GM13976 (cell line): ENCODE results near the gene RGS7.

Source experiments
- DNase-seq: peaks from one replicate; pipeline ENCODE4 v3.0.0; 2012; ENCODE audit warnings: low spot score
- CTCF ChIP-seq: IDR thresholded peaks from 2 replicates; pipeline ENCODE4 v1.5.1; 2012; ENCODE audit warnings: borderline replicate concordance, mild to moderate bottlenecking; ENCODE audit not compliant: insufficient read depth; ENCODE audit errors: extremely low read depth, missing control alignments, control extremely low read depth
- in situ Hi-C: fragments of 300-500 bp; cut with MboI; formaldehyde crosslinking; loops from one replicate; pipeline ENCODE4 v1.12.0; 2022; ENCODE audit warnings: low sequenced_read_pairs, mixed read lengths, inconsistent platforms; ENCODE audit not compliant: unreplicated experiment

The RGS7 gene

DNA sequence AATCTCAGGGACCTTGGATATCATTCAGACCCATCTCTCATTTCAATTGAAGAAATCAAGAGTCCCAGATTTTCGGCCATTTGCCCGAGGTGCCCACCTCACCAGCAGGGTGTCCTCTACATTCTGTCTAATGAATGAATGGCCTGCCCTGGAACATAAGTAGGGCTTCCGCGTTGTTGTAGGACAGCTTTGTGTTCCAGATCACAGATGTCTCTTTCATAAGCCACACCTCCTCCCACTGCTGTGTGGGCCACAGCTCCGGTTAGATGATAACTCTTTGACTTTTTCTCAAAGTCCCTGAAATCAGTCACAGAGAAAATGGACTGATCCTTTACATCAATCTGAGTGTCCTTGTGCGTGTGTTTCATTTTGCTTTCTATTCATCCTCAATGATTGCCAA is 144.4 kb downstream of the RGS7 start:
- no peak for TF ChIP-seq CTCF
- in situ Hi-C loops = no loop called here

DNA sequence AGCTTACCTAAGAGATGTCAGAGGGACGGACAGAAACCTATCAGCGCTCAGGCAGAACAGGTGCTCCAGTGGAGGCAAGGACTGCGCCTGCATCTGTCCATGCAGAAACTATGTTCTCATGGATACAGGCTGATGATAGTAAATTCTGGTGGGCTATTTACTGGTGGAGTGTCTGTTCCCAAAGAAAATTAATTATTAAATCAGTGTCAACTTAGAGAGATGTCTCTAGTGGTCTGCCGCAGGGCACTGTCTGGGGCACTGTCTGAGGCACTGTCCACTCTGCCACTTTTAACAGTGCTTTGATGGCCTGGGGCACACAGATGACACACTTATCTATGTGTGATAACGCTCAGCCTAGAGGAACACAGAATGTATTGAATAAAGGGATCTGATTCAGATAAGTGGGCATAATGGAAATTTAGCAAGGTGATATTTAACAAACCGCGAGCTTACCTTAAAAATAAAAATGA is 148.1 kb downstream of the RGS7 start:
- DNase-seq = no peak
- TF ChIP-seq CTCF = no peak
- in situ Hi-C loops = no loop called here

More for the DNA sequence above, 144.4 kb downstream of the RGS7 start:
- no peak for DNase-seq

- in situ Hi-C loops = no loop called here
- no peak for DNase-seq
- no peak for TF ChIP-seq CTCF
Observed at GRCh38 chr1:241203817-241204216, 153.2 kb downstream of the RGS7 start.

GRCh38 chr1:241202401-241202800 is 154.6 kb downstream of the RGS7 start:
- TF ChIP-seq CTCF = no peak
- in situ Hi-C loops = no loop called here
- DNase-seq = no peak

DNA sequence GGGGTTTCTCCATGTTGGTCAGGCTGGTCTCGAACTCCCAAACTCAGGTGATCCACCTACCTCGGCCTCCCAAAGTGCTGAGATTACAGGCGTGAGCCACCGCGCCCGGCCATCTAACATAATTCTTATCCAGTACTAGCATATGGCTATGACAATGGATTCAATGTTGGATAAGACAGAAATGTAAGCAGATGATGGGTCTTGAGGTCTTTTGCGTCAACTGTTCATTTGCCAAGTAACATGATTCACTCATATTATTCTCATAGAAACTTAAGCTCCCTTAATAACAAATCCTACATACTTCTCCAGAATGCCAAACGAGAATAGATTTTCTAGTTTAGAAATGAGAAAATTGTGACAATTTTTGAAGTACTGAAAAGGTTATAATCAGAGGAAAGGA is 170.3 kb downstream of the RGS7 start:
- in situ Hi-C loops = no loop called here
- DNase-seq = no peak
- no peak for TF ChIP-seq CTCF

- in situ Hi-C loops = no loop called here
- no peak for DNase-seq
- no peak for TF ChIP-seq CTCF
Observed at GRCh38 chr1:241181971-241182370, 175.0 kb downstream of the RGS7 start.

GRCh38 chr1:241181471-241181870 is 175.5 kb downstream of the RGS7 start:
- in situ Hi-C loops = no loop called here
- TF ChIP-seq CTCF = no peak

More at GRCh38 chr1:241181471-241181870, 175.5 kb downstream of the RGS7 start:
- DNase-seq = no peak
